GM19023 (cell line): ENCODE data around the gene HPD.

Experiments used
- ATAC-seq: cut with Tn5 transposase; IDR thresholded peaks from one replicate; pipeline ENCODE4 v1.9.1; 2021; ENCODE audit warnings: mild to moderate bottlenecking, moderate library complexity; ENCODE audit not compliant: unreplicated experiment

The HPD gene

GRCh38 chr12:121829250-121829918, 29.3 kb downstream of the HPD start:
- no peak for ATAC-seq

GRCh38 chr12:121828826-121829225, 29.8 kb downstream of the HPD start:
- no peak for ATAC-seq

- no peak for ATAC-seq
Observed at GRCh38 chr12:121828306-121828705, 30.4 kb downstream of the HPD start.

- ATAC-seq, result no peak
Observed at GRCh38 chr12:121827351-121828099, 31.1 kb downstream of the HPD start.

- no peak for ATAC-seq
Observed at GRCh38 chr12:121826318-121827150, 32.1 kb downstream of the HPD start.

GRCh38 chr12:121825041-121825523, 33.6 kb downstream of the HPD start:
- no peak for ATAC-seq

- no peak for ATAC-seq
Observed at GRCh38 chr12:121823727-121824115, 34.9 kb downstream of the HPD start.

GRCh38 chr12:121823101-121823726, 35.4 kb downstream of the HPD start:
- ATAC-seq, result no peak

- no peak for ATAC-seq
Observed at GRCh38 chr12:121822393-121823100, 36.1 kb downstream of the HPD start.

- ATAC-seq, result no peak
Observed at GRCh38 chr12:121820056-121820455, 38.6 kb downstream of the HPD start.

GRCh38 chr12:121819212-121819949, 39.3 kb downstream of the HPD start:
- no peak for ATAC-seq

GRCh38 chr12:121817648-121818043, 41.0 kb downstream of the HPD start:
- ATAC-seq, result no peak

GRCh38 chr12:121816925-121817647, 41.6 kb downstream of the HPD start:
- ATAC-seq, result no peak

GRCh38 chr12:121815263-121815662, 43.4 kb downstream of the HPD start:
- no peak for ATAC-seq

- no peak for ATAC-seq
Observed at GRCh38 chr12:121814429-121815119, 44.1 kb downstream of the HPD start.

- ATAC-seq, result no peak
Observed at GRCh38 chr12:121813951-121814350, 44.7 kb downstream of the HPD start.

- no peak for ATAC-seq
Observed at GRCh38 chr12:121812921-121813896, 45.5 kb downstream of the HPD start.
